ENCODE measurements around the gene DTNBP1.

GRCh38 chr6:15614277-15614676 is 48.6 kb downstream of the DTNBP1 start:
- TF ChIP-seq CTCF (IDR thresholded peaks at IDR 0.05) (no peak), POLR2A (IDR thresholded peaks at IDR 0.05) (no peak), POLR2AphosphoS5 (IDR thresholded peaks at IDR 0.05) (no peak)

All from prostate gland (tissue), 2 donors.